ENCODE measurements around the gene TPRG1. TPM values are rescaled to one million over a fixed set of nuclear protein-coding genes. Genes with fewer than 3 reads are reported as not detected.

Gene TPRG1
- total and polyA plus RNA-seq, 2 donors (not counting 1 experiment from before 2014, with no cell fraction given), result 0.47 to 0.99 TPM

- peak; percentile 54 to 84 for DNase-seq (ENCODE audit: low read depth in 2 of 2)
- no peak overlapping the region for H3K9ac ChIP-seq (ENCODE audit: insufficient read depth, low read length)
- H3K79me2 ChIP-seq (ENCODE audit: control insufficient read depth, insufficient read depth, low read length), result no peaks in the 10 kb centered on the region
- peaks cover 2% of the 10 kb centered on the region for H3K4me1 ChIP-seq (ENCODE audit: control insufficient read depth, extremely low read depth, insufficient read depth, low read length)
- no peak overlapping the region for H3K27ac ChIP-seq (ENCODE audit: insufficient read depth, low read length)
- no peaks in the 10 kb centered on the region for H3K27me3 ChIP-seq (ENCODE audit: control insufficient read depth, insufficient read depth, low read length)
- TF ChIP-seq CTCF (conservative IDR thresholded peaks at IDR 0.05 in 1 of 2, IDR thresholded peaks at IDR 0.05 in 1 of 2; ENCODE audit: low read depth in 1 of 2, low read length in 2 of 2), result no peak
- no peak for TF ChIP-seq EZH2 (IDR thresholded peaks at IDR 0.05; ENCODE audit: low read length, missing control alignments)
- no peaks in the 10 kb centered on the region for H4K20me1 ChIP-seq (ENCODE audit: control insufficient read depth, extremely low read depth, insufficient read depth, low read length)
- H2AFZ ChIP-seq (ENCODE audit: low read length), result peak overlapping the region; percentile 31
- peak overlapping the region; percentile 45 for H3K4me2 ChIP-seq (ENCODE audit: extremely low read depth, insufficient read depth, low read length)
- no peak overlapping the region for H3K4me3 ChIP-seq (replicated peaks in 1 of 4; ENCODE audit: control extremely low read depth in 1 of 4, insufficient read depth in 1 of 4, low read depth in 3 of 4, low read length in 4 of 4)
- H3K9me3 ChIP-seq (ENCODE audit: control insufficient read depth, insufficient read depth, low read depth, low read length), result no peaks in the 10 kb centered on the region
- H3K36me3 ChIP-seq (ENCODE audit: control insufficient read depth, insufficient read depth, low read length), result no peaks in the 10 kb centered on the region
Observed at GRCh38 chr3:189355481-189356201, 183.9 kb downstream of the TPRG1 start.

GRCh38 chr3:189360291-189360690 is 188.5 kb downstream of the TPRG1 start:
- no peak for TF ChIP-seq EZH2 (IDR thresholded peaks at IDR 0.05; ENCODE audit: low read length, missing control alignments)
- no peak for TF ChIP-seq CTCF (conservative IDR thresholded peaks at IDR 0.05 in 1 of 2, IDR thresholded peaks at IDR 0.05 in 1 of 2; ENCODE audit: low read depth in 1 of 2, low read length in 2 of 2)
- H3K9me3 ChIP-seq (ENCODE audit: control insufficient read depth, insufficient read depth, low read depth, low read length), result no peaks in the 10 kb centered on the region
- no peaks in the 10 kb centered on the region for H3K36me3 ChIP-seq (ENCODE audit: control insufficient read depth, insufficient read depth, low read length)
- peak in 1 of 2 donors; percentile 64 for DNase-seq (ENCODE audit: low read depth in 2 of 2)
- no peak overlapping the region for H2AFZ ChIP-seq (ENCODE audit: low read length)
- no peaks in the 10 kb centered on the region for H4K20me1 ChIP-seq (ENCODE audit: control insufficient read depth, extremely low read depth, insufficient read depth, low read length)
- H3K27me3 ChIP-seq (ENCODE audit: control insufficient read depth, insufficient read depth, low read length), result no peaks in the 10 kb centered on the region
- no peak overlapping the region for H3K4me3 ChIP-seq (replicated peaks in 1 of 4; ENCODE audit: control extremely low read depth in 1 of 4, insufficient read depth in 1 of 4, low read depth in 3 of 4, low read length in 4 of 4)
- H3K4me1 ChIP-seq (ENCODE audit: control insufficient read depth, extremely low read depth, insufficient read depth, low read length), result peaks cover 2% of the 10 kb centered on the region
- H3K79me2 ChIP-seq (ENCODE audit: control insufficient read depth, insufficient read depth, low read length), result no peaks in the 10 kb centered on the region
- no peak overlapping the region for H3K27ac ChIP-seq (ENCODE audit: insufficient read depth, low read length)
- no peak overlapping the region for H3K4me2 ChIP-seq (ENCODE audit: extremely low read depth, insufficient read depth, low read length)
- H3K9ac ChIP-seq (ENCODE audit: insufficient read depth, low read length), result no peak overlapping the region

- Histone ChIP-seq H3K27ac (ENCODE audit: insufficient read depth, low read length) (no peak overlapping the region), H3K79me2 (ENCODE audit: control insufficient read depth, insufficient read depth, low read length) (no peaks in the 10 kb centered on the region), H3K4me3 (replicated peaks in 1 of 4; ENCODE audit: control extremely low read depth in 1 of 4, insufficient read depth in 1 of 4, low read depth in 3 of 4, low read length in 4 of 4) (no peak overlapping the region), H3K9me3 (ENCODE audit: control insufficient read depth, insufficient read depth, low read depth, low read length) (no peaks in the 10 kb centered on the region), H4K20me1 (ENCODE audit: control insufficient read depth, extremely low read depth, insufficient read depth, low read length) (no peaks in the 10 kb centered on the region), H3K4me1 (ENCODE audit: control insufficient read depth, extremely low read depth, insufficient read depth, low read length) (no peaks in the 10 kb centered on the region), H3K9ac (ENCODE audit: insufficient read depth, low read length) (no peak overlapping the region), H3K36me3 (ENCODE audit: control insufficient read depth, insufficient read depth, low read length) (no peaks in the 10 kb centered on the region), H3K27me3 (ENCODE audit: control insufficient read depth, insufficient read depth, low read length) (no peaks in the 10 kb centered on the region), H2AFZ (ENCODE audit: low read length) (no peak overlapping the region), H3K4me2 (ENCODE audit: extremely low read depth, insufficient read depth, low read length) (no peak overlapping the region)
- no peak for TF ChIP-seq EZH2 (IDR thresholded peaks at IDR 0.05; ENCODE audit: low read length, missing control alignments)
- TF ChIP-seq CTCF (conservative IDR thresholded peaks at IDR 0.05 in 1 of 2, IDR thresholded peaks at IDR 0.05 in 1 of 2; ENCODE audit: low read depth in 1 of 2, low read length in 2 of 2), result no peak
- DNase-seq (ENCODE audit: low read depth in 2 of 2), result peak in 1 of 2 donors; percentile 54
Observed at GRCh38 chr3:189361103-189361835, 189.5 kb downstream of the TPRG1 start.

Data from fibroblast of lung (primary cell).